Measurements from ENCODE around the gene ANGPTL7.
"Not testable (repeated sequence)": the region's sequence is repeated elsewhere in the genome, so short reads cannot be mapped to it uniquely, and the experiment has no call there.

ANGPTL7 gene

GRCh38 chr1:11156963-11157362 lies 32.2 kb upstream of the ANGPTL7 start:
- no peak for TF ChIP-seq CTCF (conservative IDR thresholded peaks at IDR 0.05; ENCODE audit: low read length)
- DNase-seq (ENCODE audit: low read depth), result no peak
- no peak overlapping the region for H3K4me3 ChIP-seq (ENCODE audit: low read length)

- no peak for TF ChIP-seq CTCF (conservative IDR thresholded peaks at IDR 0.05; ENCODE audit: low read length)
- no peak for DNase-seq (ENCODE audit: low read depth)
- no peak overlapping the region for H3K4me3 ChIP-seq (ENCODE audit: low read length)
These were observed 31.8 kb upstream of the ANGPTL7 start for GRCh38 chr1:11157394-11157793.

- TF ChIP-seq CTCF (conservative IDR thresholded peaks at IDR 0.05; ENCODE audit: low read length), result no peak
- peak; percentile 88 for DNase-seq (ENCODE audit: low read depth)
- H3K4me3 ChIP-seq (ENCODE audit: low read length), result no peak overlapping the region
These were observed 31.3 kb upstream of the ANGPTL7 start for GRCh38 chr1:11157867-11158266.

- no peak for TF ChIP-seq CTCF (conservative IDR thresholded peaks at IDR 0.05; ENCODE audit: low read length)
- no peak for DNase-seq (ENCODE audit: low read depth)
- peak overlapping the region; percentile 16; the same call in 1 of the 2 replicates for H3K4me3 ChIP-seq (ENCODE audit: low read length)
These were observed 30.9 kb upstream of the ANGPTL7 start for GRCh38 chr1:11158291-11158690.

- no peak overlapping the region for H3K4me3 ChIP-seq (ENCODE audit: low read length)
- no peak for TF ChIP-seq CTCF (conservative IDR thresholded peaks at IDR 0.05; ENCODE audit: low read length)
- peak; percentile 97 for DNase-seq (ENCODE audit: low read depth)
These were observed 30.3 kb upstream of the ANGPTL7 start for GRCh38 chr1:11158720-11159321.

- not testable (repeated sequence) for DNase-seq (ENCODE audit: low read depth); H3K4me3 ChIP-seq (ENCODE audit: low read length)
These were observed 26.4 kb upstream of the ANGPTL7 start for GRCh38 chr1:11162752-11163151.

GRCh38 chr1:11166744-11167143 lies 22.4 kb upstream of the ANGPTL7 start:
- DNase-seq (ENCODE audit: low read depth); H3K4me3 ChIP-seq (ENCODE audit: low read length): not testable (repeated sequence)

GRCh38 chr1:11168731-11169130 lies 20.4 kb upstream of the ANGPTL7 start:
- TF ChIP-seq CTCF (conservative IDR thresholded peaks at IDR 0.05; ENCODE audit: low read length), result no peak
- no peak overlapping the region for H3K4me3 ChIP-seq (ENCODE audit: low read length)
- no peak for DNase-seq (ENCODE audit: low read depth)

All from AG10803 (cell line).